A549 treated with DMSO at 1 μM for 4 hours (cell line): ENCODE data around the gene ATP8B3. TPM values are rescaled to one million over a fixed set of nuclear protein-coding genes. Genes with fewer than 3 reads are reported as not detected.

Experiments
- total RNA-seq: library from RNA; stranded (reverse); fragments of 200-300 nt; extraction: Qiagen RNA extraction; gene quantifications from 5 replicates; pipeline ENCODE4 v1.2.3, GENCODE V29; 2022; ENCODE audit warnings: low read depth

ATP8B3 gene, protein sequence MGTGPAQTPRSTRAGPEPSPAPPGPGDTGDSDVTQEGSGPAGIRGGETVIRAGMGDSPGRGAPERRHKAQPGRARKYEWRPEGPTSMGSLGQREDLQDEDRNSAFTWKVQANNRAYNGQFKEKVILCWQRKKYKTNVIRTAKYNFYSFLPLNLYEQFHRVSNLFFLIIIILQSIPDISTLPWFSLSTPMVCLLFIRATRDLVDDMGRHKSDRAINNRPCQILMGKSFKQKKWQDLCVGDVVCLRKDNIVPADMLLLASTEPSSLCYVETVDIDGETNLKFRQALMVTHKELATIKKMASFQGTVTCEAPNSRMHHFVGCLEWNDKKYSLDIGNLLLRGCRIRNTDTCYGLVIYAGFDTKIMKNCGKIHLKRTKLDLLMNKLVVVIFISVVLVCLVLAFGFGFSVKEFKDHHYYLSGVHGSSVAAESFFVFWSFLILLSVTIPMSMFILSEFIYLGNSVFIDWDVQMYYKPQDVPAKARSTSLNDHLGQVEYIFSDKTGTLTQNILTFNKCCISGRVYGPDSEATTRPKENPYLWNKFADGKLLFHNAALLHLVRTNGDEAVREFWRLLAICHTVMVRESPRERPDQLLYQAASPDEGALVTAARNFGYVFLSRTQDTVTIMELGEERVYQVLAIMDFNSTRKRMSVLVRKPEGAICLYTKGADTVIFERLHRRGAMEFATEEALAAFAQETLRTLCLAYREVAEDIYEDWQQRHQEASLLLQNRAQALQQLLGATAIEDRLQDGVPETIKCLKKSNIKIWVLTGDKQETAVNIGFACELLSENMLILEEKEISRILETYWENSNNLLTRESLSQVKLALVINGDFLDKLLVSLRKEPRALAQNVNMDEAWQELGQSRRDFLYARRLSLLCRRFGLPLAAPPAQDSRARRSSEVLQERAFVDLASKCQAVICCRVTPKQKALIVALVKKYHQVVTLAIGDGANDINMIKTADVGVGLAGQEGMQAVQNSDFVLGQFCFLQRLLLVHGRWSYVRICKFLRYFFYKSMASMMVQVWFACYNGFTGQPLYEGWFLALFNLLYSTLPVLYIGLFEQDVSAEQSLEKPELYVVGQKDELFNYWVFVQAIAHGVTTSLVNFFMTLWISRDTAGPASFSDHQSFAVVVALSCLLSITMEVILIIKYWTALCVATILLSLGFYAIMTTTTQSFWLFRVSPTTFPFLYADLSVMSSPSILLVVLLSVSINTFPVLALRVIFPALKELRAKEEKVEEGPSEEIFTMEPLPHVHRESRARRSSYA (N-terminal part only)
- 1.8 to 3.5 TPM (median 3.1 TPM) in 5 replicates for total RNA-seq

GRCh38 chr19:1811942-1812425, at the start of gene ATP8B3:
Gene ATP8B3 (minus strand): TSS chr19:1812276. CDS start chr19:1811736, 540 bp downstream.

DNA sequence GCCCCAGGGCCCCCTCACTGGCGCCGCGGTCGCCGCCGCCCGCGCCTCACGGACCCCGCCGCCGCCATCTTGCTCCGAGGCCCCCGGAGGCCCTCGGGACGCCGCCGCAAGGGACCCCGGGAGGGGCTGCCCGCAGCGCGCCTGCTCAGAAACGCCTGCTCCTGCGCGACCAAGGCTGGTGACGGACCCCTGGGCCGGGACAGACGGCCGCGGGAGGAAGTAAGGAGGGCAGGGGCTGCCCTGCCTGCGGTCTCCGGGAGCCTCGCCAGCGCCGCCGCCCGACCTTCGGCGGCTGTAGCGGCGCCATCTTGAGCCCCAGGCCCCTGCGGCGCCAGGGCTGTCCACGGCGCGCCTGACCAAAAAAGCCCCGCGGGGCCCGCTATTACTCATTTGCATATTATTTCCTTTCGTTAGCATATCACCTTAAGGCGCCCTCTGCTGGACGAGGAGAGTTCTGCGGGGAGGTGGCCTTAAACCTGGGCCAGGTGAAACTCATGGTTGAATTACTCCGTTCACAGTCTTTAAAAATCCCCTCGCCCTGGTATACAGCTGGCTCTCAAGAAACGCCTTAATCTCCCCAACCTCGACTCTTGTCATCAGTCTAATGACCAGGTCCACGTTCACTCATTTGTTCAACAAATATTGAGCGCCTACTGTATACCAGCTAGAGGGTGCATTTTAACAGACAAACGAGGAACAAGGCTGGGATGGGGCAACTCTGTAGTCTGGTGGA, 36.5 kb upstream of the ATP8B3 start, which contains the start of gene REXO1:
Gene REXO1, minus strand, starts transcription at position 85 of the 733 bp plus-strand sequence. CDS start 125 bp downstream, outside the sequence.

DNA sequence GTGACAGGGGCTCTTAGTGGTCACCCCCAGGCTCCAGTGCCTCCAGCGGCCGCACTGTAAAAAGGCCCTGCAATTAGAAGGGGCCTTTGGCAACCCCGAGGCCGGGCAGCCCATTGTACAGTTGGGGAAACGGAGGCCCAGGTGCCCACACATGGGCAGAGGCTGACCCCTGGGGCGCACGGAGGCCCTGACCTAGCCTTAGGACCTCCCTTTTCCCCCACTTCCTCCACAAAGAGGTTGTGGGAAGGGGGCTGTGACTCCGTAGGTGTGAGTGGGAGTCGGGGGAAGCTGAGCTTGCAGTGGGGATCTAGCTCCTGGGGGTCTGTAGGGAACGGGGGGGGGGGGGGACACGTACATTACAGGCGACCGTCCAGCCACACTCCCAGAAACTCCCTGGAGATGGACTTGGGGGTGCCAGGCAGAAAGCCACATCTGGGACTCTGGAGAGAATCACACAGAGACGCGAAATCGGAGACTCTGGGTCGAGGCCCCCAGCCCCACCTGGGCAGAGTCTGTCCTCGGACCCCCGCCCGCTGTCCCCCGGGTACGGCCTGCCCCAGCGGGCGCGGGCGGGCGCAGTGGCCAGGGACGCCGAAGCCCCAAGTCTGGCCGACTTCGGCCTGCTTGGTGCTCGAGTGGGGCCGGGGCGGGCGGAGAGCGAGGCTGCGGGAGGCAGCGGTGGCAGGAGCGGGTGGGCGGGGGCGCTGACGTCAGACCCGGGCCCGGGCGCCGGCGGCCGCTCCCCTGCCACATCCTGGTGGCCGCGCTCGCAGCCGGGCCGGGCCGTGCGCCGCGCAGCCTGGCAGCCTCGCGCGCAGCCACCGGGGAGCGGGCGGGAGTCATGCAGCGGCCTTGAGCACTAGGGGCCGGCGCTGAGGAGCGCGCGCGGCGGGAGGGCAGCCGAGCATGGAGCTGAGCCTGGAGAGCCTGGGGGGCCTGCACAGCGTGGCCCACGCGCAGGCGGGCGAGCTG, 59.0 kb downstream of the ATP8B3 start, which contains the start of gene ONECUT3:
Gene ONECUT3, plus strand, starts transcription at position 750 of the 972 bp plus-strand sequence. Its CDS starts 157 bp downstream, at position 907.

Other genes with a start within 250 kb of the ATP8B3 start
- gene MEX3D, start 244.0 kb downstream of the ATP8B3 start, total RNA-seq: 5.7 to 11.9 TPM (median 10.1 TPM) in 5 replicates
- gene MBD3, start 219.4 kb downstream of the ATP8B3 start, total RNA-seq: 37.2 to 56.9 TPM (median 47.8 TPM) in 5 replicates
- gene UQCR11, start 206.8 kb downstream of the ATP8B3 start, total RNA-seq: 93.1 to 175 TPM (median 172 TPM) in 5 replicates
- 38.6 to 70.5 TPM (median 58.8 TPM) in 5 replicates for gene TCF3, start 159.7 kb downstream of the ATP8B3 start, total RNA-seq
- gene ONECUT3, start 58.8 kb downstream of the ATP8B3 start, total RNA-seq: 0.01 TPM in 1 of 5 replicates, not detected in the others
- 16.8 to 22.0 TPM (median 19.8 TPM) in 5 replicates for gene REXO1, start 36.2 kb upstream of the ATP8B3 start, total RNA-seq
- 19.6 to 30.3 TPM (median 21.6 TPM) in 5 replicates for gene KLF16, start 51.3 kb upstream of the ATP8B3 start, total RNA-seq
- gene ABHD17A, start 73.2 kb upstream of the ATP8B3 start, total RNA-seq: 19.7 to 38.6 TPM (median 32.7 TPM) in 5 replicates
- gene ADAT3, start 93.1 kb upstream of the ATP8B3 start, total RNA-seq: 2.6 to 7.2 TPM (median 5.1 TPM) in 5 replicates
- 47.3 to 69.9 TPM (median 54.0 TPM) in 5 replicates for gene SCAMP4, start 93.1 kb upstream of the ATP8B3 start, total RNA-seq
- 34.5 to 49.3 TPM (median 42.9 TPM) in 5 replicates for gene CSNK1G2, start 128.9 kb upstream of the ATP8B3 start, total RNA-seq
- 31.4 to 48.8 TPM (median 37.4 TPM) in 5 replicates for gene BTBD2, start 203.4 kb upstream of the ATP8B3 start, total RNA-seq
- 30.2 to 55.5 TPM (median 51.8 TPM) in 5 replicates for gene MKNK2, start 239.0 kb upstream of the ATP8B3 start, total RNA-seq